ENCODE measurements around the gene PACS2.

DNA sequence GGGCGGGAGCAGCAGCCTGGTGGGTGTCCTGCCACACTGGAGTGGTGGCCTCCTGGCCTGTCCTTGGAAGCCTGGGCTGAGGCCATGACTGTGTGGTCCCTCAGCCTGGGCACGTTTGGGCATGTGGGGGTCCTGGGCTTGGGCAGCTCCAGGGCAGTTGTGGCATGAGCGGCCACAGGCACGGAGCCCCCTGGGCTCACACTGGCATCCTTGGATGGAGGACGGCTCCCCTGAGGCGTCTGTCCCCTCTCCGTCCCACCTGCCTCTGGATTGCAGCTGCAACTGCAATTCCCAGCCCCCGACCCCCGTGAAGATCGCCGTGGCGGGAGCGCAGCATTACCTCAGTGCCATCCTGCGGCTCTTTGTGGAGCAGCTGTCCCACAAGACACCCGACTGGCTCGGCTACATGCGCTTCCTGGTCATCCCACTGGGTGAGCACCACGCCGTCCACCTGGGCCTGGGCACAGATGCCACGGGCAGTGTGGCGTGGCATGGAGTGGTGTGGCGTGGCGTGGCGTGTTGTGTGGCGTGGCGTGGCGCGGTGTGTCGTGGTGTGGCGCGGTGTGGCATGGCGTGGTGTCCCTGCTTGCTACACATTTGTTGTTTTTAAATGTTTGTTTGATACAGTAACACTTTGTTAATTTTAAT, 68.7 kb downstream of the PACS2 start:
- TF ChIP-seq, protein P1, sequence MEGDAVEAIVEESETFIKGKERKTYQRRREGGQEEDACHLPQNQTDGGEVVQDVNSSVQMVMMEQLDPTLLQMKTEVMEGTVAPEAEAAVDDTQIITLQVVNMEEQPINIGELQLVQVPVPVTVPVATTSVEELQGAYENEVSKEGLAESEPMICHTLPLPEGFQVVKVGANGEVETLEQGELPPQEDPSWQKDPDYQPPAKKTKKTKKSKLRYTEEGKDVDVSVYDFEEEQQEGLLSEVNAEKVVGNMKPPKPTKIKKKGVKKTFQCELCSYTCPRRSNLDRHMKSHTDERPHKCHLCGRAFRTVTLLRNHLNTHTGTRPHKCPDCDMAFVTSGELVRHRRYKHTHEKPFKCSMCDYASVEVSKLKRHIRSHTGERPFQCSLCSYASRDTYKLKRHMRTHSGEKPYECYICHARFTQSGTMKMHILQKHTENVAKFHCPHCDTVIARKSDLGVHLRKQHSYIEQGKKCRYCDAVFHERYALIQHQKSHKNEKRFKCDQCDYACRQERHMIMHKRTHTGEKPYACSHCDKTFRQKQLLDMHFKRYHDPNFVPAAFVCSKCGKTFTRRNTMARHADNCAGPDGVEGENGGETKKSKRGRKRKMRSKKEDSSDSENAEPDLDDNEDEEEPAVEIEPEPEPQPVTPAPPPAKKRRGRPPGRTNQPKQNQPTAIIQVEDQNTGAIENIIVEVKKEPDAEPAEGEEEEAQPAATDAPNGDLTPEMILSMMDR (conservative IDR thresholded peaks at IDR 0.05; ENCODE audit: low read length): no peak
- TF ChIP-seq EZH2phosphoT487 (IDR thresholded peaks at IDR 0.05; ENCODE audit: borderline replicate concordance): no peak
